ENCODE measurements around the gene ERH. TPM values are rescaled to one million over a fixed set of nuclear protein-coding genes. Genes with fewer than 3 reads are reported as not detected.

The ERH gene
- total and polyA plus RNA-seq, 8 donors = 32.4 to 75.4 (median 58.5) TPM

DNA sequence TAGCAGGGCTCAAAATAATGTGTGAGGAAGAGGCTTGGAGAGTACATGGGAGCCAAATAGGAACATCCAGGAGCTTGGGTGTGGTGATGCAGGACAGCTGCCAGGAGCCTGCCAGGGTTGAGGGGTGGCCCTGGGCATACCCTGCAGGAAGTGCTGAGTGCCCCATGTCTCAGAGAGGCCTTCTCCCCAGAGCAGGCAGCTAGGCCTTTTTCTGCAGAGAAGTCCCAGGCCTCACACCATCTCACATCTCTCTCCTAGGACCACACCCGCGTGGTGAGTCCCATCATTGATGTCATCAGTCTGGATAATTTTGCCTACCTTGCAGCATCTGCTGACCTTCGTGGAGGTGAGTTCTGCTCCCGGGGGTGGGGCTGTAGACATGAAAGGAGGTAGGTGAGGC, 66.9 kb downstream of the ERH start:
- TF ChIP-seq, protein P1, sequence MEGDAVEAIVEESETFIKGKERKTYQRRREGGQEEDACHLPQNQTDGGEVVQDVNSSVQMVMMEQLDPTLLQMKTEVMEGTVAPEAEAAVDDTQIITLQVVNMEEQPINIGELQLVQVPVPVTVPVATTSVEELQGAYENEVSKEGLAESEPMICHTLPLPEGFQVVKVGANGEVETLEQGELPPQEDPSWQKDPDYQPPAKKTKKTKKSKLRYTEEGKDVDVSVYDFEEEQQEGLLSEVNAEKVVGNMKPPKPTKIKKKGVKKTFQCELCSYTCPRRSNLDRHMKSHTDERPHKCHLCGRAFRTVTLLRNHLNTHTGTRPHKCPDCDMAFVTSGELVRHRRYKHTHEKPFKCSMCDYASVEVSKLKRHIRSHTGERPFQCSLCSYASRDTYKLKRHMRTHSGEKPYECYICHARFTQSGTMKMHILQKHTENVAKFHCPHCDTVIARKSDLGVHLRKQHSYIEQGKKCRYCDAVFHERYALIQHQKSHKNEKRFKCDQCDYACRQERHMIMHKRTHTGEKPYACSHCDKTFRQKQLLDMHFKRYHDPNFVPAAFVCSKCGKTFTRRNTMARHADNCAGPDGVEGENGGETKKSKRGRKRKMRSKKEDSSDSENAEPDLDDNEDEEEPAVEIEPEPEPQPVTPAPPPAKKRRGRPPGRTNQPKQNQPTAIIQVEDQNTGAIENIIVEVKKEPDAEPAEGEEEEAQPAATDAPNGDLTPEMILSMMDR (IDR thresholded peaks at IDR 0.05) = no peak
- WGBS, 2 donors = 72 to 85% methylated on average over 4 of the region's 4 CpGs
- intact Hi-C loops (cut with DNase I) = no loop called here
- H3K9me3 ChIP-seq = no peaks in the 10 kb centered on the region
- H3K27me3 ChIP-seq = no peaks in the 10 kb centered on the region
- no peak for FAIRE-seq
- peak in 2 of 6 donors; percentile 10 for DNase-seq
- H3K4me3 ChIP-seq = no peak overlapping the region
- H3K27ac ChIP-seq = no peak overlapping the region
- H3K4me1 ChIP-seq = no peaks in the 10 kb centered on the region
- no peak for ATAC-seq
- H3K36me3 ChIP-seq = no peaks in the 10 kb centered on the region

Other genes starting within 250 kb of the ERH start
- gene DCAF5, start 245.2 kb downstream of the ERH start, total RNA-seq = 10 to 100 TPM; 15.9 to 30.4 (median 20.6) TPM
- gene DCAF5, start 245.2 kb downstream of the ERH start, polyA plus RNA-seq = 10 to 100 TPM; 18.9 to 19.9 TPM
- 10 to 100 TPM; 16.4 to 24.5 (median 19.9) TPM for gene EXD2, start 206.8 kb downstream of the ERH start, total RNA-seq
- 10 to 100 TPM in 1 of 2 donors, 1 to 10 TPM in 1; 9.5 to 14.2 TPM for gene EXD2, start 206.8 kb downstream of the ERH start, polyA plus RNA-seq
- gene GALNT16, start 138.1 kb downstream of the ERH start, total RNA-seq = 1 to 10 TPM in 5 of 6 donors, under 1 TPM in 1; 0.93 to 3.2 (median 2.4) TPM
- gene GALNT16, start 138.1 kb downstream of the ERH start, polyA plus RNA-seq = 1 to 10 TPM; 1.5 to 1.7 TPM
- 10 to 100 TPM; 24.3 to 40.2 (median 35.5) TPM for gene SLC39A9, start 393 bp upstream of the ERH start, total RNA-seq
- 10 to 100 TPM; 13.2 to 20.1 TPM for gene SLC39A9, start 393 bp upstream of the ERH start, polyA plus RNA-seq
- under 1 TPM in 4 of 6 donors, not detected in 2; 0.03 to 0.12 (median 0.06) TPM for gene PLEKHD1, start 86.4 kb upstream of the ERH start, total RNA-seq
- gene PLEKHD1, start 86.4 kb upstream of the ERH start, polyA plus RNA-seq = under 1 TPM; 0.07 to 0.19 TPM
- gene CCDC177, start 176.6 kb upstream of the ERH start, total RNA-seq = not detected
- gene CCDC177, start 176.6 kb upstream of the ERH start, polyA plus RNA-seq = not detected
- gene SUSD6, start 213.3 kb upstream of the ERH start, total RNA-seq = 10 to 100 TPM; 17.8 to 41.9 (median 22.8) TPM
- gene SUSD6, start 213.3 kb upstream of the ERH start, polyA plus RNA-seq = 10 to 100 TPM in 1 of 2 donors, 1 to 10 TPM in 1; 8.9 to 12.2 TPM